Hepatocyte (in vitro differentiated cells): ENCODE data around the gene C5orf22. TPM values are rescaled to one million over a fixed set of nuclear protein-coding genes. Genes with fewer than 3 reads are reported as not detected.

Experiments
- DNase-seq: peaks from one replicate; pipeline ENCODE4 v3.0.0-alpha.2; 2016; ENCODE audit warnings: low spot score
- H2AFZ ChIP-seq: fragments of 200-600 bp; sonication (generic); 2 replicates; pipeline ENCODE4 v1.6.0; 2016; ENCODE audit warnings: antibody characterized with exemption, mild to moderate bottlenecking
- H3K27ac ChIP-seq: fragments of 200-600 bp; sonication (generic); 2 replicates; pipeline ENCODE4 v1.5.1; 2016; ENCODE audit warnings: mild to moderate bottlenecking
- H3K27me3 ChIP-seq: fragments of 200-600 bp; sonication (generic); 2 replicates; pipeline ENCODE4 v1.6.1; 2016
- H3K36me3 ChIP-seq: fragments of 200-600 bp; sonication (generic); replicated peaks from 2 replicates; pipeline ENCODE4 v1.5.1; 2016; ENCODE audit warnings: low read depth; ENCODE audit not compliant: insufficient read depth
- H3K4me1 ChIP-seq: fragments of 200-600 bp; sonication (generic); 2 replicates; pipeline ENCODE4 v1.5.1; 2016; ENCODE audit warnings: mild to moderate bottlenecking, moderate library complexity; ENCODE audit not compliant: insufficient read depth
- H3K4me2 ChIP-seq: fragments of 200-600 bp; sonication (generic); 2 replicates; pipeline ENCODE4 v1.6.0; 2016
- H3K4me3 ChIP-seq: fragments of 200-600 bp; sonication (generic); 2 replicates; pipeline ENCODE4 v1.5.1; 2016; ENCODE audit warnings: mild to moderate bottlenecking
- H3K79me2 ChIP-seq: fragments of 200-600 bp; sonication (generic); 2 replicates; pipeline ENCODE4 v1.6.0; 2017; ENCODE audit warnings: mild to moderate bottlenecking
- H3K9me2 ChIP-seq: fragments of 200-600 bp; sonication (generic); replicated peaks from 2 replicates; pipeline ENCODE4 v1.6.0; 2017; ENCODE audit warnings: mild to moderate bottlenecking; ENCODE audit not compliant: insufficient read depth
- H3K9me3 ChIP-seq: fragments of 200-600 bp; sonication (generic); 2 replicates; pipeline ENCODE4 v1.5.1; 2016; ENCODE audit warnings: low read depth, mild to moderate bottlenecking
- H4K20me1 ChIP-seq: fragments of 200-600 bp; sonication (generic); 2 replicates; pipeline ENCODE4 v1.6.0; 2016; ENCODE audit warnings: mild to moderate bottlenecking; ENCODE audit not compliant: insufficient read depth, poor library complexity, severe bottlenecking
- EZH2 ChIP-seq: fragments of 200-600 bp; sonication (generic); IDR thresholded peaks from 2 replicates; pipeline ENCODE4 v1.6.1; 2016; ENCODE audit warnings: antibody characterized with exemption, mild to moderate bottlenecking, borderline replicate concordance
- EZH2phosphoT487 ChIP-seq: fragments of 200-600 bp; sonication (generic); IDR thresholded peaks from one replicate; pipeline ENCODE4 v1.6.1; 2018; ENCODE audit warnings: antibody characterized with exemption, mild to moderate bottlenecking, low read depth, moderate library complexity; ENCODE audit not compliant: unreplicated experiment, severe bottlenecking
- WGBS: methylation state at CpG from one replicate; pipeline ENCODE4 v1.1.6; 2016; ENCODE audit warnings: low lambda C conversion rate; ENCODE audit errors: missing lambda C conversion rate; 5-methylcytosine and 5-hydroxymethylcytosine counted together
- polyA plus RNA-seq: library from polyadenylated mRNA; unstranded; fragments of >200 nt; fragmentation: Nextera tagmentation; extraction: Ambion mirVana; gene quantifications from 2 replicates; pipeline ENCODE4 v1.2.1, GENCODE V29; 2016
- total RNA-seq: library from RNA; depleted of rRNA; stranded (reverse); fragments of >200 nt; gene quantifications from 2 replicates; pipeline ENCODE4 v1.2.3, GENCODE V29; 2014
- TF ChIP-seq, protein P1 (sequence below): fragments of 200-600 bp; sonication (generic); IDR thresholded peaks from 2 replicates; pipeline ENCODE4 v1.5.1; 2016; ENCODE audit warnings: antibody characterized with exemption, mild to moderate bottlenecking; ENCODE audit not compliant: poor library complexity

Gene C5orf22
- total RNA-seq (15.3 and 16.3 TPM in 2 replicates), polyA plus RNA-seq (12.7 and 15.8 TPM in 2 replicates)

DNA sequence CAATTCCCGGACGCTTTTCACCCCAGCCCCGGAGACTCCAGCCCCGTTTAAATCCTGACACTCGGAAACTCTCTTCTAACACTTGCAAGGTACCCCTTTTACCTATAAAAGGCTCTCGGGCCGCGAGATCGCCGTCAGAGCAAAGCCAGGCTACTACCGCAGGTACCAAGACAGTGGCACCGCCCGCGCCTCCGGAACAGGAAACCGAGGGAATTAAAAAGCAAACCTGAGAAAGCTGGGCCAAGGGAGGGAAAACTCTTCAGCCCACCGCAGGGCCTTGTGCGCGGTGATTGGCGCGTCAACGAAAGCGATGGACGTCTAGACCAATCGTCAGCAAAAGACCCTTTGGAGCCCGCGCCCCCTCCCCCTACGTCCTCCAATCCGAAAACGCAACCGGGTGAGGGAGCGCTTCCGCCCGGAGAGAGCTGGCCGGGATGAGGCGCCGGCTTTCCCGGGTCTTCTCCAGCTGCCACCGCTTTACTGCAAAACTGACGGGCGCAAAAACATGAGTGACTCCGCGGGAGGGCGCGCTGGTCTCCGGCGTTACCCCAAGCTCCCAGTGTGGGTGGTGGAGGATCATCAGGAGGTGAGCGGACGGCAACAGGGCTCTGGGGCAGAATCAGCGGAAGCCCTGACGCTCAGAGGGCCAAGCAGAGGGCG lies at the start of gene C5orf22, which contains the start of gene DROSHA:
C5orf22 (plus strand) TSS at position 414 of the 660 bp plus-strand sequence; CDS start at position 506, 92 bp downstream.
DROSHA (minus strand) TSS at position 206 of the 660 bp plus-strand sequence. CDS start 3,034 bp downstream, outside the sequence.
- Histone ChIP-seq H3K27me3 (no peaks in the 10 kb centered on the region), H3K4me1 (peaks cover 9% of the 10 kb centered on the region), H4K20me1 (no peaks in the 10 kb centered on the region), H3K79me2 (peaks cover 34% of the 10 kb centered on the region), H3K27ac (peak within 1 kb of the TSS; percentile 69), H3K36me3 (no peaks in the 10 kb centered on the region), H2AFZ (peak within 1 kb of the TSS; percentile 80), H3K4me3 (peak within 1 kb of the TSS; percentile 82), H3K9me3 (no peaks in the 10 kb centered on the region), H3K4me2 (peak within 1 kb of the TSS; percentile 90), H3K9me2 (no peaks in the 10 kb centered on the region)
- DNase-seq, result peak; percentile 97
- no peak for TF ChIP-seq EZH2phosphoT487
- TF ChIP-seq, protein P1, sequence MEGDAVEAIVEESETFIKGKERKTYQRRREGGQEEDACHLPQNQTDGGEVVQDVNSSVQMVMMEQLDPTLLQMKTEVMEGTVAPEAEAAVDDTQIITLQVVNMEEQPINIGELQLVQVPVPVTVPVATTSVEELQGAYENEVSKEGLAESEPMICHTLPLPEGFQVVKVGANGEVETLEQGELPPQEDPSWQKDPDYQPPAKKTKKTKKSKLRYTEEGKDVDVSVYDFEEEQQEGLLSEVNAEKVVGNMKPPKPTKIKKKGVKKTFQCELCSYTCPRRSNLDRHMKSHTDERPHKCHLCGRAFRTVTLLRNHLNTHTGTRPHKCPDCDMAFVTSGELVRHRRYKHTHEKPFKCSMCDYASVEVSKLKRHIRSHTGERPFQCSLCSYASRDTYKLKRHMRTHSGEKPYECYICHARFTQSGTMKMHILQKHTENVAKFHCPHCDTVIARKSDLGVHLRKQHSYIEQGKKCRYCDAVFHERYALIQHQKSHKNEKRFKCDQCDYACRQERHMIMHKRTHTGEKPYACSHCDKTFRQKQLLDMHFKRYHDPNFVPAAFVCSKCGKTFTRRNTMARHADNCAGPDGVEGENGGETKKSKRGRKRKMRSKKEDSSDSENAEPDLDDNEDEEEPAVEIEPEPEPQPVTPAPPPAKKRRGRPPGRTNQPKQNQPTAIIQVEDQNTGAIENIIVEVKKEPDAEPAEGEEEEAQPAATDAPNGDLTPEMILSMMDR, result peak; percentile 26
- 1% methylated on average over 51 of the region's 52 CpGs for WGBS

DNA sequence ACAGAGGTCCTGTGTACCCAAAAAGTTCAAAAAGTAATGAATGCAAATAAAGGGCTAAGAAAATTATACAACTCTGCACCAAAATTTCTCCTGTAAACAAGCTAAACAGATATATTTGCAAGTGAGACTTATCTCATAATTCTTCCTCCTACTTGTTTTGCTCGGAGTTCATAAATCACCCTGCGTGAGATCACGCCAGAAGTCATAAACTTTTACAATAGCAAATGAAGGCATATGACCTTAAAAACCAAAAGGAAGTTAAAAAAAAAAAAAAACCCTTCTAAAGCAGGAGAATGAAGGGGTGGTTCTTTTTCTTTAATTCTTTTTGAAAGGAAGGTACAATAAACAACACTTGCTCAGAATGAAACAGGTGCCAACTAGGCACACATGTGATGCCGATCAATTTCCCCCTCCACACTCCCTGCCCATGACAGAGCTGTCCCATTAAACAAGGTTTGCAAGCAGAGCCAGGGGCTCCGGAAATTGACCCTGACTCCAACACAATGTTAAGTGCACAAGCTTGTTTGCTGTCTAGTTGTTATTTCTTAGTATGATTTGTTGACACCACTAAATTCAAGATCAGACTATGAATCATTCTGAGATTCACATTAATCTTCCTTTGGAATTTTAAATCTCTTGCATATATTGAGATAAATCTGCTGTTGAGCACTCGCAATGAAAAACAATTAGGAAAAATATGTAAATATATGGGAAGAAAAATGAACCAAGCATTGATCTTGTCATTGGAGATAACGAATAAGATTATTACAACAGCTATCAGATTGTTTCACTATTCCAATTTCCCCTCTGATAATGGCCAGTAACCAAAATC lies 46.5 kb upstream of the C5orf22 start:
- Histone ChIP-seq H3K27ac (peak overlapping the region; percentile 64), H3K36me3 (no peaks in the 10 kb centered on the region), H2AFZ (no peak overlapping the region), H3K4me1 (peaks cover 6% of the 10 kb centered on the region), H3K4me3 (no peak overlapping the region), H3K27me3 (no peaks in the 10 kb centered on the region), H3K9me3 (no peaks in the 10 kb centered on the region), H3K4me2 (no peak overlapping the region), H3K9me2 (no peaks in the 10 kb centered on the region), H3K79me2 (no peaks in the 10 kb centered on the region), H4K20me1 (no peaks in the 10 kb centered on the region)
- WGBS, result 76% methylated on average over 7 of the region's 7 CpGs
- no peak for TF ChIP-seq EZH2phosphoT487
- TF ChIP-seq, protein P1, result no peak
- TF ChIP-seq EZH2, result no peak
- DNase-seq, result no peak

DNA sequence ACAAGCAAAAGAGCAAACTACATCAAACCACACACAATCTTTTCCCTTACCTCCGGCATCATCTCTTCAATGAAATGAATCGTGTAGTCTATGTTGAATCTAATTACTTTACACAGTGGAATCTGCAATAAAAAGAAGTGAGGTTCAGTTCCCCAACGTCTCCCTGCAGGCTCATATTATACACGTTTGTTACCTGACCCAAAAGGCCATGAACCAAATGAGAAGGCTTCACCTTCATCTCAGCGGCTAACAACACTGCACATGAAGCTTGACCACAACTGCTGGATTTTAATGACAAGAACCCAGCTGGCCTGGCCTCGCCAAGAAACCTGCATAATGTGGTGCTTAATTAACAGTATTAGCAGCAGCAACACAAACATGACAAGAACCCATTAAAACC lies 45.7 kb upstream of the C5orf22 start:
- Histone ChIP-seq H4K20me1 (no peaks in the 10 kb centered on the region), H3K9me3 (no peaks in the 10 kb centered on the region), H3K4me1 (peaks cover 6% of the 10 kb centered on the region), H3K79me2 (no peaks in the 10 kb centered on the region), H3K36me3 (no peaks in the 10 kb centered on the region), H3K27ac (no peak overlapping the region), H3K4me2 (no peak overlapping the region), H3K4me3 (no peak overlapping the region), H3K27me3 (no peaks in the 10 kb centered on the region), H2AFZ (no peak overlapping the region), H3K9me2 (no peaks in the 10 kb centered on the region)
- DNase-seq, result no peak
- WGBS, result 89% methylated on average over 6 of the region's 6 CpGs
- TF ChIP-seq EZH2phosphoT487 (no peak), EZH2 (no peak)
- TF ChIP-seq, protein P1, result no peak
